KMS-11 (cell line): Measurements from ENCODE around the gene C17orf50.

ENCODE experiments used
- H2AFZ ChIP-seq: fragments of 200-600 bp; sonication (generic); 2 replicates; pipeline ENCODE4 v1.6.1; 2016; ENCODE audit warnings: antibody characterized with exemption, mixed run types, low read depth
- H3K27ac ChIP-seq: fragments of 200-600 bp; sonication (generic); 2 replicates; pipeline ENCODE4 v1.6.1; 2016; ENCODE audit warnings: mild to moderate bottlenecking, mixed run types
- H3K27me3 ChIP-seq: fragments of 200-600 bp; sonication (generic); 2 replicates; pipeline ENCODE4 v1.6.1; 2017; ENCODE audit warnings: mild to moderate bottlenecking, low read depth, mixed run types, moderate library complexity; ENCODE audit not compliant: insufficient read depth
- H3K36me3 ChIP-seq: fragments of 200-600 bp; sonication (generic); 2 replicates; pipeline ENCODE4 v1.6.1; 2017; ENCODE audit warnings: mild to moderate bottlenecking, mixed run types; ENCODE audit not compliant: insufficient read depth
- H3K4me1 ChIP-seq: fragments of 200-600 bp; sonication (generic); 2 replicates; pipeline ENCODE4 v1.6.1; 2016; ENCODE audit warnings: mild to moderate bottlenecking, low read depth, mixed run types; ENCODE audit not compliant: poor library complexity, severe bottlenecking
- H3K4me2 ChIP-seq: fragments of 200-600 bp; sonication (generic); 2 replicates; pipeline ENCODE4 v1.7.0; 2016; ENCODE audit warnings: mild to moderate bottlenecking, mixed run types
- H3K4me3 ChIP-seq: fragments of 200-600 bp; sonication (generic); IDR thresholded peaks from 2 replicates; pipeline ENCODE4 v1.6.1; 2017; ENCODE audit warnings: low read depth, low read length, mixed read lengths; ENCODE audit not compliant: insufficient read depth
- H3K79me2 ChIP-seq: fragments of 200-600 bp; sonication (generic); 2 replicates; pipeline ENCODE4 v1.6.1; 2016; ENCODE audit warnings: low read depth, mixed run types; ENCODE audit not compliant: insufficient read depth
- H3K9ac ChIP-seq: fragments of 200-600 bp; sonication (generic); 2 replicates; pipeline ENCODE4 v1.6.1; 2016; ENCODE audit warnings: mild to moderate bottlenecking, mixed run types
- H4K20me1 ChIP-seq: fragments of 200-600 bp; sonication (generic); 2 replicates; pipeline ENCODE4 v1.6.1; 2016; ENCODE audit warnings: mild to moderate bottlenecking, mixed run types; ENCODE audit not compliant: insufficient read depth
- CTCF ChIP-seq: fragments of 200-600 bp; sonication (generic); conservative IDR thresholded peaks from 2 replicates; pipeline ENCODE4 v1.6.1; 2017; ENCODE audit warnings: low read depth, mild to moderate bottlenecking, antibody characterized with exemption, low read length, moderate library complexity, mixed read lengths

C17orf50 gene

DNA sequence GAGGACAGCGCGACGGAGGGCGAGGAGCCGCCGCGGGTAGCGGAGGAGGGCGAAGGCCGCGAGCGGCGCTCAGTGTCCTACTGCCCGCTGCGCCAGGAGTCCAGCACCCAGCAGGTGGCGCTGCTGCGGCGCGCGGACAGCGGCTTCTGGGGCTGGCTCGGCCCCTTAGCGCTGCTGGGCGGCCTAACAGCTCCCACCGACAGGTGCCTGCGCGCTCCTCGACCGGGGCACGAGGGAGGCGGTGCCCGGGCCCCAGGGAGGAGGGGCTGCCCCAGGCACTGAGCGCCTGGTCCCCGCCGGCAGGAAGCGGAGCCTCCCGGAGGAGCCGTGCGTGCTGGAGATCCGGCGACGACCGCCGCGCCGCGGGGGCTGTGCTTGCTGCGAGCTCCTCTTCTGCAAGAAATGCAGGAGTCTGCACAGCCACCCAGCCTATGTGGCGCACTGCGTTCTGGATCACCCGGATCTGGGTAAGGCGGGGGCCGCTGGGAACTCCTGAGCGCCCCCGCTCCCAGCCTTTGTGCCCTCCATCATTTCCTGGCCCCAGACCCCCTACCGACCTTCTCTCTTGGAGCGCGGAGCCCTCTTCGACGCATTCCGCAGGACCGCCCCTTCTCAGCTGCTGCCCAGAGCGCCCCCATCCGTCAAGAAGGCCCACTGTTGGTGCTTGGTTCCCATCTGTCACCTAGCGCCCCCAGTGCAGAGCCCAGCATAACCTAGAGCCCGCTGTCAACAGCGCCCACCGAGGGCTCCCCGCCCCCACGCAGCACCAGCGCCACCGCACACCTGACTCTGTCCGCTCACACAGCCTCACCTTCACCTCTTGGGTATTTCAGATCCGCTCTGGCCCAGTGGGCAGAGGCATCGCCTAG lies 3.7 kb downstream of the C17orf50 start:
- Histone ChIP-seq H3K79me2 (no peaks in the 10 kb centered on the region), H3K4me3 (no peak overlapping the region), H3K36me3 (no peaks in the 10 kb centered on the region), H3K4me1 (peaks cover 5% of the 10 kb centered on the region), H3K9ac (peak overlapping the region; percentile 32; the same call in 1 of the 2 replicates), H3K27ac (no peak overlapping the region), H3K27me3 (no peaks in the 10 kb centered on the region), H3K4me2 (peak overlapping the region; percentile 50), H4K20me1 (no peaks in the 10 kb centered on the region), H2AFZ (peak overlapping the region; percentile 74)
- peak; percentile 56 for TF ChIP-seq CTCF

- Histone ChIP-seq H3K4me1 (peaks cover 5% of the 10 kb centered on the region), H3K79me2 (no peaks in the 10 kb centered on the region), H2AFZ (peak overlapping the region; percentile 74), H3K4me3 (no peak overlapping the region), H3K27ac (no peak overlapping the region), H3K4me2 (peak overlapping the region; percentile 50), H3K9ac (no peak overlapping the region), H3K36me3 (no peaks in the 10 kb centered on the region), H4K20me1 (no peaks in the 10 kb centered on the region), H3K27me3 (no peaks in the 10 kb centered on the region)
- no peak for TF ChIP-seq CTCF
These were observed 4.5 kb downstream of the C17orf50 start for GRCh38 chr17:35765086-35765710.

- H3K27ac ChIP-seq, result no peak overlapping the region
- H3K27me3 ChIP-seq, result no peaks in the 10 kb centered on the region
- H2AFZ ChIP-seq, result no peak overlapping the region
- H3K4me3 ChIP-seq, result no peak overlapping the region
- H3K4me2 ChIP-seq, result no peak overlapping the region
- no peak for TF ChIP-seq CTCF
- peaks cover 5% of the 10 kb centered on the region for H3K4me1 ChIP-seq
- H3K79me2 ChIP-seq, result no peaks in the 10 kb centered on the region
- no peaks in the 10 kb centered on the region for H3K36me3 ChIP-seq
- no peaks in the 10 kb centered on the region for H4K20me1 ChIP-seq
- no peak overlapping the region for H3K9ac ChIP-seq
These were observed 5.2 kb downstream of the C17orf50 start for GRCh38 chr17:35765756-35766488.

DNA sequence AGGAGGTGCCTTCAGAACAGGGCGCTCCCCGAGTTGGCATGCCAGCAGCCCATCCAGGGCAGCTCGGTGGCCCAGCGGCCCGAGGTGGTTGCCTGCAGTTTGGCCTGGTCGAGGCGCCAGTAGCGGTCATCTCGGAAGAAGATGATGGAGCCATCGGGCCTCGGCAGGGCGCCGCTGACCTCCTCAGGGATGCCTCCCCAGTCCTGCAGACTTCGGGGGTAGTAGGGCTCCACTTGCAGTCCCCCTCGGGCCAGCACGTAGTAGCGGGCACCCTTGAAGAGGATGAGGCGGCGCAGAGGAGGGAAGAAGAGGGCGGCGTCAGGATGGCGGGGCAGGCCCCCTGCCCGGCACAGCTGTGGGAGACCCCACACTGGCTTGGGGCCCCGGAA lies 5.8 kb downstream of the C17orf50 start:
- Histone ChIP-seq H3K4me2 (no peak overlapping the region), H3K36me3 (no peaks in the 10 kb centered on the region), H4K20me1 (no peaks in the 10 kb centered on the region), H3K4me1 (peaks cover 5% of the 10 kb centered on the region), H2AFZ (no peak overlapping the region), H3K27ac (no peak overlapping the region), H3K9ac (no peak overlapping the region), H3K4me3 (no peak overlapping the region), H3K79me2 (no peaks in the 10 kb centered on the region), H3K27me3 (no peaks in the 10 kb centered on the region)
- TF ChIP-seq CTCF, result no peak
